ENCODE data around the gene U2AF1L4. TPM values are rescaled to one million over a fixed set of nuclear protein-coding genes. Genes with fewer than 3 reads are reported as not detected.

U2AF1L4 gene
- total RNA-seq, 3 donors from 2014 or later: 19.7 to 32.4 (median 32.1) TPM

DNA sequence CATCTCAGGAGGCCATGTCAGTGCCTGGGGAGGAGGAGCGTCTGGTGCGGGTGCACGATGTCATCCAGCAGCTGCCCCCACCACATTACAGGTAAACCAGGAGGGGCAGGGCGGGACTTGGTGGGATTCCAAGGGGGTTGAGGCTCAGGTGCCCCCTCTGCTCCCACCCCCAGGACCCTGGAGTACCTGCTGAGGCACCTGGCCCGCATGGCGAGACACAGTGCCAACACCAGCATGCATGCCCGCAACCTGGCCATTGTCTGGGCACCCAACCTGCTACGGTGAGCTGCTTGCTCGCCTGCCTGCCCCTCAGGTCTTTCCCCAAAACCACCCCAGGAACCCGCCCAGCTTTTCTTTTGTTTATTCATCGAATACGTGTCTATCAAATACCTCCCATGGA lies 37.4 kb upstream of the U2AF1L4 start:
- DNase-seq (no peak), ATAC-seq (no peak)
- Histone ChIP-seq H3K4me3 (no peak overlapping the region), H3K9me3 (no peaks in the 10 kb centered on the region), H3K4me1 (ENCODE audit: low read depth) (no peaks in the 10 kb centered on the region), H3K36me3 (ENCODE audit: low read depth) (no peaks in the 10 kb centered on the region)
- TF ChIP-seq, protein P1, sequence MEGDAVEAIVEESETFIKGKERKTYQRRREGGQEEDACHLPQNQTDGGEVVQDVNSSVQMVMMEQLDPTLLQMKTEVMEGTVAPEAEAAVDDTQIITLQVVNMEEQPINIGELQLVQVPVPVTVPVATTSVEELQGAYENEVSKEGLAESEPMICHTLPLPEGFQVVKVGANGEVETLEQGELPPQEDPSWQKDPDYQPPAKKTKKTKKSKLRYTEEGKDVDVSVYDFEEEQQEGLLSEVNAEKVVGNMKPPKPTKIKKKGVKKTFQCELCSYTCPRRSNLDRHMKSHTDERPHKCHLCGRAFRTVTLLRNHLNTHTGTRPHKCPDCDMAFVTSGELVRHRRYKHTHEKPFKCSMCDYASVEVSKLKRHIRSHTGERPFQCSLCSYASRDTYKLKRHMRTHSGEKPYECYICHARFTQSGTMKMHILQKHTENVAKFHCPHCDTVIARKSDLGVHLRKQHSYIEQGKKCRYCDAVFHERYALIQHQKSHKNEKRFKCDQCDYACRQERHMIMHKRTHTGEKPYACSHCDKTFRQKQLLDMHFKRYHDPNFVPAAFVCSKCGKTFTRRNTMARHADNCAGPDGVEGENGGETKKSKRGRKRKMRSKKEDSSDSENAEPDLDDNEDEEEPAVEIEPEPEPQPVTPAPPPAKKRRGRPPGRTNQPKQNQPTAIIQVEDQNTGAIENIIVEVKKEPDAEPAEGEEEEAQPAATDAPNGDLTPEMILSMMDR (IDR thresholded peaks at IDR 0.05): no peak
- intact Hi-C loops (cut with DNase I, micrococcal nuclease): no loop called here

DNA sequence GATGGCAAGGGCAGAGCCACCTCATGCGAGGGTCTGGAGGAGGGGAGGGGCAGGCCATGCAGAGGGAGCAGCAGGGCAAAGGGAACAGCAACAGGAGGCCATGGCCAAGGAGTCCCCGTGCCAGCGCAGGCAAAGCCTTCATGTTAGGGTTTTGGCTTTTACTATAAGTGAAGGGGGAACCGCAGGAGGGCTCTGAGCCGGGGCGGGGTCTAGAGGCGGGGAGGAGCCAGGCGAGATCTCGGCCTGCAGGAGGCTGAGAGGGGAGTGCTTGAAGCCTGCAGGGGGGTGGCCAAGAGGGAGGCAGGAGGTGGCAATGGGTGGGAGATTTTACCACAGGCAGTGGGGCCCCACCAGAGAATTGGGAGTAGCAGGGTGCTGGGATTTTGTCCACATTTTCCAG lies 36.4 kb upstream of the U2AF1L4 start:
- H3K36me3 ChIP-seq (ENCODE audit: low read depth): no peaks in the 10 kb centered on the region
- TF ChIP-seq, protein P1 (IDR thresholded peaks at IDR 0.05): no peak
- H3K9me3 ChIP-seq: no peaks in the 10 kb centered on the region
- no peaks in the 10 kb centered on the region for H3K4me1 ChIP-seq (ENCODE audit: low read depth)
- H3K4me3 ChIP-seq: no peak overlapping the region
- intact Hi-C loops (cut with DNase I, micrococcal nuclease): no loop called here
- DNase-seq: no peak
- ATAC-seq: no peak

DNA sequence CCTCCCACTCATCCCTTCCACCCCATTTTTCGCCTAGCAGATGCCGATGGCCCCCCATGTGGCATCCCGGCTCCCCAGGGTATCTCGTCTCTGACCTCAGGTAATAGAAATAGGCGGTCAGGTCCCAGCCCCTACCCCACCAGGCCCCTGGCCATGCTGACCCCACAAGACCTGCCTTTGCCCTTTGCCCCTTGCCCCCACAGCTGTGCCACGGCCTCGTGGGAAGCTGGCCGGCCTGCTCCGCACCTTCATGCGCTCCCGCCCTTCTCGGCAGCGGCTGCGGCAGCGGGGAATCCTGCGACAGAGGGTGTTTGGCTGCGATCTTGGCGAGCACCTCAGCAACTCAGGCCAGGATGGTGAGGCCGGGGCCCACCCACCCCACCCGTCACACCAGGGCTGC lies 35.5 kb upstream of the U2AF1L4 start:
- intact Hi-C loops (cut with DNase I, micrococcal nuclease): no loop called here
- H3K9me3 ChIP-seq: no peaks in the 10 kb centered on the region
- DNase-seq (no peak), ATAC-seq (no peak)
- no peaks in the 10 kb centered on the region for H3K36me3 ChIP-seq (ENCODE audit: low read depth)
- no peaks in the 10 kb centered on the region for H3K4me1 ChIP-seq (ENCODE audit: low read depth)
- TF ChIP-seq, protein P1 (IDR thresholded peaks at IDR 0.05): no peak
- no peak overlapping the region for H3K4me3 ChIP-seq

DNA sequence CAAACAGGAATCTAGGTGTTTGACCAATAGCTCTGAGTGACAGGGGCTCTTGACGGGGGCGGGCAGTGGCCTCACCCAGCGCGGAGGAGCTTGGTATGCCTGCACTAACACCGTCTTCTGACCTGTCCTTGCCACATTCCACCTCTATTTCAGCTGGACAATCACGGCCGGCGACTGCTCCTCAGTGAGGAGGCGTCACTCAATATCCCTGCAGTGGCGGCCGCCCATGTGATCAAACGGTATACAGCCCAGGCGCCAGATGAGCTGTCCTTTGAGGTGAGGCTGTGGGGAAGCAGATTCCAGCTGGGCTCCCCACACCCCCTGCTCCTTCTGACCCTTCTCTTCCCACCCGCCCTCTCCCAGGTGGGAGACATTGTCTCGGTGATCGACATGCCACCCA lies 34.8 kb upstream of the U2AF1L4 start:
- H3K4me1 ChIP-seq (ENCODE audit: low read depth): no peaks in the 10 kb centered on the region
- no peak overlapping the region for H3K4me3 ChIP-seq
- TF ChIP-seq, protein P1 (IDR thresholded peaks at IDR 0.05): no peak
- H3K36me3 ChIP-seq (ENCODE audit: low read depth): no peaks in the 10 kb centered on the region
- H3K9me3 ChIP-seq: no peaks in the 10 kb centered on the region
- intact Hi-C loops (cut with DNase I, micrococcal nuclease): no loop called here
- DNase-seq (no peak), ATAC-seq (no peak)

DNA sequence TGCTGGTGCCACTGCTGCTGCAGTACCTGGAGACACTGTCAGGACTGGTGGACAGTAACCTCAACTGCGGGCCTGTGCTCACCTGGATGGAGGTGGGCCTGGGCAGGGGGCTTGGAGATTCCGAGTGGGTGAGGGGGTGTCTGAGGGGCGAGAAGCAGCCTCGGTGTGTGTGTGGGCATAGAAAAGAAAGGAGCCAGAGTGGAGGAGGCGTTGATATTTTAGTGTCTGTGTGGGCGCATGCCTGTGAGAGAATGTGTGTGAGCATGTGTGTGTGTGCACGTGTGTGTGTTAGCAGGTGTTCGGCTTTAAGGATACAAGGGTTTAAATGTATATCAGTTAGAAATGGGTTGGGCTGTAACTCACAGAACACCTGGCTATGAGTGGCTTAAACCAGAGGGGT lies 33.8 kb upstream of the U2AF1L4 start:
- Histone ChIP-seq H3K9me3 (no peaks in the 10 kb centered on the region), H3K4me3 (no peak overlapping the region), H3K36me3 (ENCODE audit: low read depth) (no peaks in the 10 kb centered on the region), H3K4me1 (ENCODE audit: low read depth) (no peaks in the 10 kb centered on the region)
- TF ChIP-seq, protein P1 (IDR thresholded peaks at IDR 0.05): no peak
- intact Hi-C loops (cut with DNase I, micrococcal nuclease): no loop called here
- DNase-seq: peak in 1 of 3 donors; percentile 10
- no peak for ATAC-seq

DNA sequence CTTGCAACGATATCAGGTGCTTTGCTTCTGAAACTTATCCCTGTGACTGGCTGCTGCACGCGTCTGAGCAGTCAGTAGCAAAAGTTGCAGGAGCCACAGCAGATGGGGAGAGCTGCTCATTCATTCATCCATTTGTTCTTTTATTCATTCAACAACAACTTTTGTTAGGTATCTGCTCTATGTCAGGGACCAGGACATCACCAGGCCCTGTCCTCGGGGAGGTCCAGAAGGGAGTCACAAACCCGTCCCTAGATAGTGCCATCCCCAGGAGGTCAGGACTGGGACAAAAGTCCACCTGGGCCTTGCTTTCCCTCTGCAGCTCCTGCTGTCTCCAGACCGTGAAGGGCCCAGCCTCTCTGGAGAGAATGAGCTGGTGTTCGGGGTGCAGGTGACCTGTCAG lies 32.7 kb upstream of the U2AF1L4 start:
- intact Hi-C loops (cut with DNase I, micrococcal nuclease): no loop called here
- H3K4me3 ChIP-seq: no peak overlapping the region
- no peak for DNase-seq
- H3K4me1 ChIP-seq (ENCODE audit: low read depth): no peaks in the 10 kb centered on the region
- ATAC-seq: no peak
- no peaks in the 10 kb centered on the region for H3K9me3 ChIP-seq
- no peaks in the 10 kb centered on the region for H3K36me3 ChIP-seq (ENCODE audit: low read depth)
- TF ChIP-seq, protein P1 (IDR thresholded peaks at IDR 0.05): no peak
